Tibial nerve (tissue), 4 donors: ENCODE data around the gene L1CAM.

Source experiments
- EP300 ChIP-seq, 2 donors: sonication (generic); formaldehyde crosslinking; IDR thresholded peaks; one replicate each; pipeline ENCODE4 v1.6.1; 2017; ENCODE audit warnings: antibody characterized with exemption in 2 of 2, mild to moderate bottlenecking in 1 of 2
- TF ChIP-seq, protein P1 (sequence below), 5 experiments: fragments of 200-600 bp in 3 of 5; fragments of 450-650 bp in 2 of 5; sonication (generic) in 3 of 5; IDR thresholded peaks; one replicate each; pipeline ENCODE4 v1.5.1; 2016 to 2019; ENCODE audit warnings: antibody characterized with exemption in 5 of 5, mild to moderate bottlenecking in 3 of 5, moderate library complexity in 2 of 5

DNA sequence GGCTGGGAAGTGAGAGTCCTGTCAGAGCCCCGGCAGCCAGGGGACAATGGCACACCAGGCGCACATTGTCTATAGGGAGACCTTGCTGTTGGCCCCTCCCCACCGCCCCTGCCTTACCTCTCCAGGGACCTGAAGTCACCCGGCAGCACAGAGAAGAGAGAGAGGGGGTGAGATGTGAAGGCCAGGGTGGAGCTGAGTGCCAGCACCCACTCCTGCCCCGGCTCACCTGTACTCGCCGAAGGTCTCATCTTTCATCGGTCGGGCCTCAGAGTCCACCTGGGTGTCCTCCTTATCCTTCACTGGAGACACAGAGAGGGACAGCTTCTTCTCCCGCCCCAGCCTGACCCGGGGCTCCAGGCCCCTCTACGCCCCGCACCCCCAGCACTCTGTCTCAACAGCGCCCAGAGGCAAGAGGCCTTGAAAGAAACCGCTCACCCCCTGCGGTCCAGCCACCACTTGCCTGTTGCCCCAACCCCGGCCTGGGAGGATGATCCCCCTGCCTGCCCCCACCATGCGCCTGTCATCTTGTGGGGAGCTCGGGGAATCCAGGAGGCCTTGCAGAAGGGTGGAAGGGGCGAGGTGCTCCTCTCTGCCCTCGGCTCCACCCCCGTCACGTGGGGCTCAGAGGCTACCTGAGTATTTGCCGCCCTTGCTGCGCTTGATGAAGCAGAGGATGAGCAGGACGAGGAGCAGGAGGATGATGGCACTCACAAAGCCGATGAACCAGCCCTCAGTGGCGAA lies 22.6 kb downstream of the L1CAM start:
- TF ChIP-seq, protein P1, sequence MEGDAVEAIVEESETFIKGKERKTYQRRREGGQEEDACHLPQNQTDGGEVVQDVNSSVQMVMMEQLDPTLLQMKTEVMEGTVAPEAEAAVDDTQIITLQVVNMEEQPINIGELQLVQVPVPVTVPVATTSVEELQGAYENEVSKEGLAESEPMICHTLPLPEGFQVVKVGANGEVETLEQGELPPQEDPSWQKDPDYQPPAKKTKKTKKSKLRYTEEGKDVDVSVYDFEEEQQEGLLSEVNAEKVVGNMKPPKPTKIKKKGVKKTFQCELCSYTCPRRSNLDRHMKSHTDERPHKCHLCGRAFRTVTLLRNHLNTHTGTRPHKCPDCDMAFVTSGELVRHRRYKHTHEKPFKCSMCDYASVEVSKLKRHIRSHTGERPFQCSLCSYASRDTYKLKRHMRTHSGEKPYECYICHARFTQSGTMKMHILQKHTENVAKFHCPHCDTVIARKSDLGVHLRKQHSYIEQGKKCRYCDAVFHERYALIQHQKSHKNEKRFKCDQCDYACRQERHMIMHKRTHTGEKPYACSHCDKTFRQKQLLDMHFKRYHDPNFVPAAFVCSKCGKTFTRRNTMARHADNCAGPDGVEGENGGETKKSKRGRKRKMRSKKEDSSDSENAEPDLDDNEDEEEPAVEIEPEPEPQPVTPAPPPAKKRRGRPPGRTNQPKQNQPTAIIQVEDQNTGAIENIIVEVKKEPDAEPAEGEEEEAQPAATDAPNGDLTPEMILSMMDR (IDR thresholded peaks at IDR 0.05), result no peak
- no peak for TF ChIP-seq EP300 (IDR thresholded peaks at IDR 0.05)
